Measurements from ENCODE around the gene PRKCH. TPM values are rescaled to one million over a fixed set of nuclear protein-coding genes. Genes with fewer than 3 reads are reported as not detected.

The PRKCH gene
- total RNA-seq, 1 donor = 3.3 TPM

GRCh38 chr14:61365667-61366212 lies 44.4 kb downstream of the PRKCH start:
- no peaks in the 10 kb centered on the region for H4K20me1 ChIP-seq (ENCODE audit: insufficient read depth, low read length)
- no peaks in the 10 kb centered on the region for H3K79me2 ChIP-seq (ENCODE audit: insufficient read depth, low read length)
- H3K4me3 ChIP-seq (ENCODE audit: insufficient read depth, low read length) = no peak overlapping the region
- TF ChIP-seq CTCF (IDR thresholded peaks at IDR 0.05; ENCODE audit: extremely low read depth, low read depth, low read length) = no peak
- no peak overlapping the region for H3K27ac ChIP-seq (ENCODE audit: low read depth, low read length)
- no peak overlapping the region for H3K4me2 ChIP-seq (ENCODE audit: insufficient read depth, low read length)
- no peaks in the 10 kb centered on the region for H3K36me3 ChIP-seq (ENCODE audit: insufficient read depth, low read length)
- H2AFZ ChIP-seq (ENCODE audit: low read length) = no peak overlapping the region
- no peak for DNase-seq (ENCODE audit: insufficient read length, low spot score, missing footprints)
- no peaks in the 10 kb centered on the region for H3K9me3 ChIP-seq (ENCODE audit: low read depth, low read length)
- H3K27me3 ChIP-seq (ENCODE audit: insufficient read depth, low read length) = no peaks in the 10 kb centered on the region
- H3K4me1 ChIP-seq (ENCODE audit: insufficient read depth, low read length) = no peaks in the 10 kb centered on the region

- no peak for TF ChIP-seq CTCF (IDR thresholded peaks at IDR 0.05; ENCODE audit: extremely low read depth, low read depth, low read length)
- H3K27me3 ChIP-seq (ENCODE audit: insufficient read depth, low read length) = no peaks in the 10 kb centered on the region
Measured at GRCh38 chr14:61368114-61368710, 46.8 kb downstream of the PRKCH start.

GRCh38 chr14:61368781-61369453 lies 47.5 kb downstream of the PRKCH start:
- H3K36me3 ChIP-seq (ENCODE audit: insufficient read depth, low read length) = no peaks in the 10 kb centered on the region
- TF ChIP-seq CTCF (IDR thresholded peaks at IDR 0.05; ENCODE audit: extremely low read depth, low read depth, low read length) = no peak
- no peaks in the 10 kb centered on the region for H4K20me1 ChIP-seq (ENCODE audit: insufficient read depth, low read length)
- H3K4me2 ChIP-seq (ENCODE audit: insufficient read depth, low read length) = no peak overlapping the region
- H2AFZ ChIP-seq (ENCODE audit: low read length) = no peak overlapping the region
- no peaks in the 10 kb centered on the region for H3K27me3 ChIP-seq (ENCODE audit: insufficient read depth, low read length)
- no peaks in the 10 kb centered on the region for H3K9me3 ChIP-seq (ENCODE audit: low read depth, low read length)
- no peak overlapping the region for H3K27ac ChIP-seq (ENCODE audit: low read depth, low read length)
- H3K4me1 ChIP-seq (ENCODE audit: insufficient read depth, low read length) = no peaks in the 10 kb centered on the region
- H3K79me2 ChIP-seq (ENCODE audit: insufficient read depth, low read length) = no peaks in the 10 kb centered on the region
- no peak for DNase-seq (ENCODE audit: insufficient read length, low spot score, missing footprints)
- H3K4me3 ChIP-seq (ENCODE audit: insufficient read depth, low read length) = no peak overlapping the region

More at GRCh38 chr14:61368114-61368710, 46.8 kb downstream of the PRKCH start:
- no peak overlapping the region for H3K4me2 ChIP-seq (ENCODE audit: insufficient read depth, low read length)
- no peaks in the 10 kb centered on the region for H3K9me3 ChIP-seq (ENCODE audit: low read depth, low read length)
- H3K79me2 ChIP-seq (ENCODE audit: insufficient read depth, low read length) = no peaks in the 10 kb centered on the region
- H3K27ac ChIP-seq (ENCODE audit: low read depth, low read length) = no peak overlapping the region
- H3K36me3 ChIP-seq (ENCODE audit: insufficient read depth, low read length) = no peaks in the 10 kb centered on the region
- H4K20me1 ChIP-seq (ENCODE audit: insufficient read depth, low read length) = no peaks in the 10 kb centered on the region
- DNase-seq (ENCODE audit: insufficient read length, low spot score, missing footprints) = no peak
- H2AFZ ChIP-seq (ENCODE audit: low read length) = no peak overlapping the region
- H3K4me3 ChIP-seq (ENCODE audit: insufficient read depth, low read length) = no peak overlapping the region
- H3K4me1 ChIP-seq (ENCODE audit: insufficient read depth, low read length) = no peaks in the 10 kb centered on the region

GRCh38 chr14:61369454-61369810 lies 48.1 kb downstream of the PRKCH start:
- H3K36me3 ChIP-seq (ENCODE audit: insufficient read depth, low read length) = no peaks in the 10 kb centered on the region
- no peaks in the 10 kb centered on the region for H3K4me1 ChIP-seq (ENCODE audit: insufficient read depth, low read length)
- no peak for TF ChIP-seq CTCF (IDR thresholded peaks at IDR 0.05; ENCODE audit: extremely low read depth, low read depth, low read length)
- no peak overlapping the region for H3K27ac ChIP-seq (ENCODE audit: low read depth, low read length)
- H3K79me2 ChIP-seq (ENCODE audit: insufficient read depth, low read length) = no peaks in the 10 kb centered on the region
- H4K20me1 ChIP-seq (ENCODE audit: insufficient read depth, low read length) = no peaks in the 10 kb centered on the region
- peaks cover under 1% of the 10 kb centered on the region for H3K9me3 ChIP-seq (ENCODE audit: low read depth, low read length)
- no peak overlapping the region for H2AFZ ChIP-seq (ENCODE audit: low read length)
- no peaks in the 10 kb centered on the region for H3K27me3 ChIP-seq (ENCODE audit: insufficient read depth, low read length)
- DNase-seq (ENCODE audit: insufficient read length, low spot score, missing footprints) = no peak
- H3K4me3 ChIP-seq (ENCODE audit: insufficient read depth, low read length) = no peak overlapping the region
- no peak overlapping the region for H3K4me2 ChIP-seq (ENCODE audit: insufficient read depth, low read length)
